CD8-positive, alpha-beta memory T cell (primary cell): ENCODE measurements around the gene CMYA5. TPM values are rescaled to one million over a fixed set of nuclear protein-coding genes. Genes with fewer than 3 reads are reported as not detected.
"Not testable (repeated sequence)": the region's sequence is repeated elsewhere in the genome, so short reads cannot be mapped to it uniquely, and the experiment has no call there.

Source experiments
- CTCF ChIA-PET: fragments of 350-600 bp; sonication (Branson Sonifier 250); formaldehyde crosslinking; loops from one replicate; lab custom pipeline; 2021; ENCODE audit warnings: antibody characterized with exemption; lab: Charles Lee
- POLR2A ChIA-PET: fragments of 350-600 bp; sonication (Branson Sonifier 250); formaldehyde crosslinking; loops from one replicate; lab custom pipeline; 2021; ENCODE audit warnings: antibody characterized with exemption; lab: Charles Lee
- DNase-seq, 5 donors: peaks; one replicate each; pipeline versions ENCODE4 v3.0.0 to v3.0.0-alpha.2; 2020 to 2022; ENCODE audit warnings: mixed read lengths in 1 of 5
- H3K27ac ChIP-seq: one replicate; pipeline ENCODE4 v1.7.0; 2013; ENCODE audit warnings: low read depth, mild to moderate bottlenecking, low read length, moderate library complexity
- H3K27me3 ChIP-seq: 2 replicates; pipeline ENCODE4 v1.7.0; 2013; ENCODE audit warnings: low read length, mild to moderate bottlenecking; ENCODE audit not compliant: insufficient read depth, poor library complexity, severe bottlenecking
- H3K36me3 ChIP-seq: 2 replicates; pipeline ENCODE4 v1.7.0; 2013; ENCODE audit warnings: mild to moderate bottlenecking, low read length, moderate library complexity; ENCODE audit not compliant: insufficient read depth
- H3K4me1 ChIP-seq: 2 replicates; pipeline ENCODE4 v1.7.0; 2013; ENCODE audit warnings: mild to moderate bottlenecking, low read length, moderate library complexity; ENCODE audit not compliant: insufficient read depth
- H3K4me3 ChIP-seq: 2 replicates; pipeline ENCODE4 v1.7.0; 2013; ENCODE audit warnings: mild to moderate bottlenecking, low read length
- H3K9me3 ChIP-seq: 2 replicates; pipeline ENCODE4 v1.7.0; 2013; ENCODE audit warnings: mild to moderate bottlenecking, low read length
- H3K27ac Mint-ChIP-seq, 8 donors: one replicate each; pipeline ENCODE4 v1.8.0; 2020 to 2021; ENCODE audit warnings: mixed read lengths in 8 of 8, mild to moderate bottlenecking in 6 of 8, inconsistent platforms in 3 of 8, moderate library complexity in 3 of 8
- H3K27me3 Mint-ChIP-seq, 2 donors: one replicate each; pipeline ENCODE4 v1.8.0; 2020 to 2021; ENCODE audit warnings: mixed read lengths in 2 of 2, mild to moderate bottlenecking in 1 of 2, moderate library complexity in 1 of 2
- H3K36me3 Mint-ChIP-seq, 3 donors: one replicate each; pipeline ENCODE4 v1.8.0; 2020 to 2021; ENCODE audit warnings: mixed read lengths in 3 of 3, inconsistent platforms in 1 of 3, mild to moderate bottlenecking in 1 of 3
- H3K4me1 Mint-ChIP-seq, 3 donors: one replicate each; pipeline ENCODE4 v1.8.0; 2020 to 2021; ENCODE audit warnings: mixed read lengths in 3 of 3, inconsistent platforms in 1 of 3, mild to moderate bottlenecking in 1 of 3
- H3K4me3 Mint-ChIP-seq, 7 donors: one replicate each; pipeline ENCODE4 v1.8.0; 2020 to 2021; ENCODE audit warnings: mixed read lengths in 7 of 7, mild to moderate bottlenecking in 6 of 7, moderate library complexity in 4 of 7, inconsistent platforms in 2 of 7
- H3K9me3 Mint-ChIP-seq, 5 donors: one replicate each; pipeline ENCODE4 v1.8.0; 2020 to 2022; ENCODE audit warnings: mixed read lengths in 5 of 5, mild to moderate bottlenecking in 3 of 5, moderate library complexity in 2 of 5, inconsistent platforms in 1 of 5
- polyA plus RNA-seq: library from polyadenylated mRNA; unstranded; fragments of 300-500 nt; fragmentation: Illumina TruSeq; gene quantifications from one replicate; pipeline ENCODE4 v1.2.3, GENCODE V29; 2021
- total RNA-seq, 2 experiments: library from RNA; stranded (reverse); gene quantifications; one replicate each; pipeline ENCODE4 v1.2.3, GENCODE V29; 2021

Gene CMYA5
- total and polyA plus RNA-seq, 3 experiments from 2014 or later, result 0.10 to 0.16 TPM; not detected in 1

- Histone ChIP-seq H3K27me3 (no peaks in the 10 kb centered on the region), H3K4me1 (no peaks in the 10 kb centered on the region), H3K9me3 (no peaks in the 10 kb centered on the region), H3K4me3 (no peak overlapping the region), H3K36me3 (no peaks in the 10 kb centered on the region), H3K27ac (no peak overlapping the region)
- Mint-ChIP-seq H3K4me1 (peaks cover 0 to 6% (median 0%) of the 10 kb centered on the region in 3 donors), H3K36me3 (peaks cover 0 to 15% (median 4%) of the 10 kb centered on the region in 3 donors), H3K4me3 (no peak overlapping the region), H3K27me3 (peaks cover 8 to 39% of the 10 kb centered on the region in 2 donors), H3K9me3 (peaks cover under 1 to 11% (median 9%) of the 10 kb centered on the region in 5 donors), H3K27ac (no peak overlapping the region)
- no peak for DNase-seq
- POLR2A ChIA-PET, result no interaction called here
- CTCF ChIA-PET, result interaction anchor here (0.5 kb wide), 1 partner anchor 9 kb away, joined by 3 read pairs; no protein-coding TSS in a partner anchor
Observed at GRCh38 chr5:79773612-79774011, 84.0 kb downstream of the CMYA5 start.

- H3K36me3 ChIP-seq, result no peaks in the 10 kb centered on the region
- DNase-seq, result peak in 1 of 5 donors; percentile 2
- H3K4me3 Mint-ChIP-seq, result peak overlapping the region in 1 of 7 donors; percentile 16
- H3K36me3 Mint-ChIP-seq, result peaks cover 0 to 11% (median 4%) of the 10 kb centered on the region in 3 donors
- POLR2A ChIA-PET, result no interaction called here
- H3K4me1 Mint-ChIP-seq, result peaks cover 0 to 6% (median 0%) of the 10 kb centered on the region in 3 donors
- H3K27ac ChIP-seq, result no peak overlapping the region
- no peaks in the 10 kb centered on the region for H3K4me1 ChIP-seq
- no peak overlapping the region for H3K4me3 ChIP-seq
- no peaks in the 10 kb centered on the region for H3K27me3 ChIP-seq
- H3K9me3 ChIP-seq, result no peaks in the 10 kb centered on the region
- peak overlapping the region in 1 of 8 donors; percentile 36 for H3K27ac Mint-ChIP-seq
- H3K9me3 Mint-ChIP-seq, result peaks cover 0 to 7% (median 5%) of the 10 kb centered on the region in 5 donors
- CTCF ChIA-PET, result interaction anchor here (0.5 to 1.0 kb wide), 3 partner anchors 10 to 32 kb away, joined by 3 to 4 read pairs (median 3); no protein-coding TSS in a partner anchor
- peaks cover 8 to 32% of the 10 kb centered on the region in 2 donors for H3K27me3 Mint-ChIP-seq
Observed at GRCh38 chr5:79774171-79774854, 84.7 kb downstream of the CMYA5 start.

GRCh38 chr5:79774855-79775237 is 85.2 kb downstream of the CMYA5 start:
- Mint-ChIP-seq H3K9me3 (peaks cover 0 to 7% (median 5%) of the 10 kb centered on the region in 5 donors), H3K4me1 (peaks cover 0 to 6% (median 0%) of the 10 kb centered on the region in 3 donors), H3K36me3 (peaks cover 0 to 11% (median 4%) of the 10 kb centered on the region in 3 donors), H3K27ac (no peak overlapping the region), H3K4me3 (no peak overlapping the region), H3K27me3 (peaks cover 8 to 30% of the 10 kb centered on the region in 2 donors)
- POLR2A ChIA-PET, result interaction anchor here (0.6 kb wide), 1 partner anchor 56 kb away, joined by 3 read pairs; no protein-coding TSS in a partner anchor
- no peak overlapping the region for H3K4me3 ChIP-seq
- H3K4me1 ChIP-seq, result no peaks in the 10 kb centered on the region
- H3K27ac ChIP-seq, result no peak overlapping the region
- H3K9me3 ChIP-seq, result no peaks in the 10 kb centered on the region
- no peaks in the 10 kb centered on the region for H3K27me3 ChIP-seq
- no peak for DNase-seq
- H3K36me3 ChIP-seq, result no peaks in the 10 kb centered on the region
- CTCF ChIA-PET, result interaction anchor here (0.9 to 1.0 kb wide), 2 partner anchors 12 to 33 kb away, joined by 3 to 4 read pairs; no protein-coding TSS in a partner anchor

GRCh38 chr5:79784741-79785140 is 95.1 kb downstream of the CMYA5 start:
- POLR2A ChIA-PET, H3K4me1 ChIP-seq, H3K36me3 Mint-ChIP-seq, H3K9me3 Mint-ChIP-seq, H3K27ac ChIP-seq, H3K27me3 ChIP-seq, H3K4me3 ChIP-seq, H3K9me3 ChIP-seq, H3K4me1 Mint-ChIP-seq, H3K36me3 ChIP-seq, DNase-seq, CTCF ChIA-PET: not testable (repeated sequence)
- Mint-ChIP-seq H3K27ac (peak overlapping the region in 1 of 8 donors; percentile 7), H3K27me3 (peaks cover 5 to 22% of the 10 kb centered on the region in 2 donors), H3K4me3 (peak overlapping the region in 5 of 7 donors; percentile 14 to 66 (median 36))

- no peak overlapping the region for H3K4me3 ChIP-seq
- CTCF ChIA-PET, result no interaction called here
- no peaks in the 10 kb centered on the region for H3K36me3 ChIP-seq
Observed at GRCh38 chr5:79785983-79786382, 96.3 kb downstream of the CMYA5 start.

GRCh38 chr5:79787448-79787847 is 97.8 kb downstream of the CMYA5 start:
- H3K4me1 ChIP-seq, result no peaks in the 10 kb centered on the region
- no peaks in the 10 kb centered on the region for H3K36me3 ChIP-seq
- H3K4me3 ChIP-seq, result no peak overlapping the region
- ChIA-PET CTCF (no interaction called here), POLR2A (no interaction called here)
- no peaks in the 10 kb centered on the region for H3K9me3 ChIP-seq
- no peaks in the 10 kb centered on the region for H3K27me3 ChIP-seq
- no peak overlapping the region for H3K27ac ChIP-seq
- H3K4me3 Mint-ChIP-seq, result no peak overlapping the region
- peaks cover 0 to 9% (median 3%) of the 10 kb centered on the region in 5 donors for H3K9me3 Mint-ChIP-seq
- peaks cover 0 to 12% (median 2%) of the 10 kb centered on the region in 3 donors for H3K36me3 Mint-ChIP-seq
- no peak overlapping the region for H3K27ac Mint-ChIP-seq
- peaks cover 5 to 33% of the 10 kb centered on the region in 2 donors for H3K27me3 Mint-ChIP-seq
- H3K4me1 Mint-ChIP-seq, result no peaks in the 10 kb centered on the region
- DNase-seq, result no peak

More at GRCh38 chr5:79785983-79786382, 96.3 kb downstream of the CMYA5 start:
- H3K27me3 Mint-ChIP-seq, result peaks cover 5 to 31% of the 10 kb centered on the region in 2 donors
- Histone ChIP-seq H3K9me3 (no peaks in the 10 kb centered on the region), H3K4me1 (no peaks in the 10 kb centered on the region), H3K27ac (no peak overlapping the region), H3K27me3 (no peaks in the 10 kb centered on the region)
- no peak for DNase-seq
- POLR2A ChIA-PET, result no interaction called here
- no peak overlapping the region for H3K4me3 Mint-ChIP-seq
- H3K9me3 Mint-ChIP-seq, result peaks cover 0 to 9% (median 3%) of the 10 kb centered on the region in 5 donors
- no peak overlapping the region for H3K27ac Mint-ChIP-seq
- H3K36me3 Mint-ChIP-seq, result peaks cover 0 to 10% (median 2%) of the 10 kb centered on the region in 3 donors
- no peaks in the 10 kb centered on the region for H3K4me1 Mint-ChIP-seq

- no peak for DNase-seq
- Mint-ChIP-seq H3K4me1 (no peaks in the 10 kb centered on the region), H3K9me3 (no peaks in the 10 kb centered on the region), H3K4me3 (no peak overlapping the region), H3K27ac (no peak overlapping the region), H3K27me3 (peaks cover 4 to 27% of the 10 kb centered on the region in 2 donors), H3K36me3 (peaks cover 0 to 12% (median 4%) of the 10 kb centered on the region in 3 donors)
- no peak overlapping the region for H3K4me3 ChIP-seq
- no peaks in the 10 kb centered on the region for H3K36me3 ChIP-seq
- no peaks in the 10 kb centered on the region for H3K9me3 ChIP-seq
- CTCF ChIA-PET, result no interaction called here
- no peaks in the 10 kb centered on the region for H3K4me1 ChIP-seq
- H3K27me3 ChIP-seq, result no peaks in the 10 kb centered on the region
- H3K27ac ChIP-seq, result no peak overlapping the region
- POLR2A ChIA-PET, result interaction anchor here (0.6 kb wide), 1 partner anchor 147 kb away, joined by 3 read pairs; no protein-coding TSS in a partner anchor
Observed at GRCh38 chr5:79791843-79792242, 102.2 kb downstream of the CMYA5 start.

GRCh38 chr5:79792463-79792862 is 102.8 kb downstream of the CMYA5 start:
- CTCF ChIA-PET, result no interaction called here
- Mint-ChIP-seq H3K4me1 (no peaks in the 10 kb centered on the region), H3K4me3 (no peak overlapping the region), H3K9me3 (no peaks in the 10 kb centered on the region), H3K27ac (no peak overlapping the region), H3K27me3 (peaks cover 4 to 27% of the 10 kb centered on the region in 2 donors), H3K36me3 (peaks cover 0 to 12% (median 4%) of the 10 kb centered on the region in 3 donors)
- DNase-seq, result no peak
- no peaks in the 10 kb centered on the region for H3K4me1 ChIP-seq
- H3K36me3 ChIP-seq, result no peaks in the 10 kb centered on the region
- no peak overlapping the region for H3K27ac ChIP-seq
- no peaks in the 10 kb centered on the region for H3K9me3 ChIP-seq
- H3K27me3 ChIP-seq, result no peaks in the 10 kb centered on the region
- POLR2A ChIA-PET, result no interaction called here
- no peak overlapping the region for H3K4me3 ChIP-seq
